OCI-LY7 (cell line): ENCODE data around the gene ACVR1B. TPM values are rescaled to one million over a fixed set of nuclear protein-coding genes. Genes with fewer than 3 reads are reported as not detected.

Source experiments
- BruUV-seq: library from RNA; stranded (reverse); fragments of 400-500 nt; replicated peaks from 2 replicates; lab custom pipeline; 2021; lab: Mats Ljungman, UMichigan
- CTCF ChIA-PET: fragments of 300-600 bp; sonication (Branson Sonifier 250); formaldehyde crosslinking; loops from one replicate; lab custom pipeline; 2022; ENCODE audit warnings: antibody characterized with exemption; ENCODE audit not compliant: unreplicated experiment; lab: Charles Lee
- POLR2A ChIA-PET: fragments of 300-600 bp; sonication (Branson Sonifier 250); formaldehyde crosslinking; loops from one replicate; lab custom pipeline; 2022; ENCODE audit warnings: antibody characterized with exemption; lab: Charles Lee
- DNase-seq: peaks from one replicate; pipeline ENCODE4 v3.0.0-alpha.2; 2015; ENCODE audit warnings: low spot score
- H2AFZ ChIP-seq: fragments of 200-600 bp; sonication (generic), shearing (Covaris generic); 2 replicates; pipeline ENCODE4 v1.6.1; 2014; ENCODE audit warnings: mild to moderate bottlenecking, antibody characterized with exemption, low read length, moderate library complexity
- H3K27ac ChIP-seq: fragments of 200-600 bp; sonication (generic); 2 replicates; pipeline ENCODE4 v1.5.1; 2014; ENCODE audit warnings: mixed run types, low read depth, mild to moderate bottlenecking, moderate library complexity, low read length, inconsistent platforms; ENCODE audit not compliant: poor library complexity, severe bottlenecking
- H3K36me3 ChIP-seq: fragments of 200-600 bp; sonication (generic); 2 replicates; pipeline ENCODE4 v1.6.1; 2014; ENCODE audit warnings: mild to moderate bottlenecking, antibody characterized with exemption, low read length, moderate library complexity, mixed read lengths; ENCODE audit not compliant: insufficient read depth
- H3K4me1 ChIP-seq: fragments of 200-600 bp; sonication (generic); 2 replicates; pipeline ENCODE4 v1.5.1; 2014; ENCODE audit warnings: mild to moderate bottlenecking, low read length; ENCODE audit not compliant: insufficient read depth, poor library complexity, severe bottlenecking
- H3K4me2 ChIP-seq: fragments of 200-600 bp; sonication (generic); 2 replicates; pipeline ENCODE4 v1.6.1; 2014; ENCODE audit warnings: mild to moderate bottlenecking, low read length
- H3K4me3 ChIP-seq: fragments of 200-600 bp; sonication (generic); 2 replicates; pipeline ENCODE4 v1.5.1; 2014; ENCODE audit warnings: mild to moderate bottlenecking, low read depth, low read length; ENCODE audit not compliant: poor library complexity, severe bottlenecking
- H3K79me2 ChIP-seq: fragments of 200-600 bp; sonication (generic); 2 replicates; pipeline ENCODE4 v1.6.1; 2016; ENCODE audit warnings: low read depth, mild to moderate bottlenecking, low read length, moderate library complexity, mixed read lengths; ENCODE audit not compliant: insufficient read depth
- H3K9me2 ChIP-seq: fragments of 200-600 bp; sonication (generic); 2 replicates; pipeline ENCODE4 v1.6.1; 2016; ENCODE audit warnings: mild to moderate bottlenecking, low read length, mixed read lengths; ENCODE audit not compliant: insufficient read depth
- H3K9me3 ChIP-seq: fragments of 200-600 bp; sonication (generic); 2 replicates; pipeline ENCODE4 v1.6.1; 2014; ENCODE audit warnings: mild to moderate bottlenecking, mixed run types, low read length, mixed read lengths
- H4K20me1 ChIP-seq: fragments of 200-600 bp; sonication (generic); 2 replicates; pipeline ENCODE4 v1.6.1; 2014; ENCODE audit warnings: mild to moderate bottlenecking, antibody characterized with exemption, low read length, moderate library complexity, mixed read lengths; ENCODE audit not compliant: insufficient read depth
- CTCF ChIP-seq: fragments of 200-600 bp; sonication (generic); conservative IDR thresholded peaks from 2 replicates; pipeline ENCODE4 v1.5.1; 2014; ENCODE audit warnings: mild to moderate bottlenecking, antibody characterized with exemption, low read length, moderate library complexity, mixed read lengths
- EZH2phosphoT487 ChIP-seq: fragments of 200-600 bp; sonication (generic); IDR thresholded peaks from 2 replicates; pipeline ENCODE4 v1.6.1; 2018; ENCODE audit warnings: low read depth, borderline replicate concordance, mild to moderate bottlenecking, mixed run types, antibody characterized with exemption, low read length, moderate library complexity, mixed read lengths
- intact Hi-C: fragments of 100-400 bp; cut with micrococcal nuclease; formaldehyde crosslinking; loops from one replicate; pipeline ENCODE4 v1.10.0; 2022; ENCODE audit not compliant: unreplicated experiment
- total RNA-seq, 2 experiments: library from RNA; depleted of rRNA in 1 of 2; stranded (reverse); fragments of >200 nt in 1 of 2; shearing (Covaris generic) in 1 of 2; gene quantifications; 2 replicates each; pipeline ENCODE4 v1.2.3, GENCODE V29; 2014 to 2022

The ACVR1B gene
- total RNA-seq, 2 experiments from 2014 or later = 4.1 to 6.8 TPM

GRCh38 chr12:51949342-51950030 lies 2.0 kb upstream of the ACVR1B start:
- POLR2A ChIA-PET = interaction anchor here (0.5 kb wide), 1 partner anchor 315 kb away, joined by 3 read pairs; no protein-coding TSS in a partner anchor
- Histone ChIP-seq H3K79me2 (no peaks in the 10 kb centered on the region), H3K27ac (no peak overlapping the region), H3K4me1 (peaks cover 18% of the 10 kb centered on the region), H4K20me1 (0 out of 2 replicates have a peak, but pooled peaks cover 4% of the 10 kb centered on the region), H3K36me3 (no peaks in the 10 kb centered on the region), H3K9me3 (peaks cover 8% of the 10 kb centered on the region), H2AFZ (no peak overlapping the region), H3K4me3 (no peak overlapping the region), H3K4me2 (no peak overlapping the region), H3K9me2 (no peaks in the 10 kb centered on the region)
- BruUV-seq = no TSS peak
- DNase-seq = no peak
- CTCF ChIA-PET = no interaction called here
- TF ChIP-seq EZH2phosphoT487 (no peak), CTCF (no peak)
- intact Hi-C loops = loop anchor here (2.0 kb wide), 1 partner anchor 359 kb away; the partner anchor contains the start of gene SCN8A

GRCh38 chr12:51950682-51951198 lies 759 bp upstream of the ACVR1B start:
- Histone ChIP-seq H3K9me2 (no peaks in the 10 kb centered on the region), H2AFZ (peak overlapping the region; percentile 85; the same call in 1 of the 2 replicates), H3K4me2 (peak overlapping the region; percentile 95), H3K4me1 (peaks cover 18% of the 10 kb centered on the region), H3K36me3 (no peaks in the 10 kb centered on the region), H3K4me3 (peak overlapping the region; percentile 68), H3K9me3 (no peaks in the 10 kb centered on the region), H3K27ac (no peak overlapping the region), H4K20me1 (0 out of 2 replicates have a peak, but pooled peaks cover 4% of the 10 kb centered on the region), H3K79me2 (no peaks in the 10 kb centered on the region)
- no peak for DNase-seq
- intact Hi-C loops = loop anchor here (2.0 kb wide), 1 partner anchor 360 kb away; the partner anchor contains the start of gene SCN8A
- ChIA-PET POLR2A (interaction anchor here (0.6 to 1.3 kb wide), 2 partner anchors 10 to 882 kb away, joined by 3 to 4 read pairs; no protein-coding TSS in a partner anchor), CTCF (no interaction called here)
- no TSS peak for BruUV-seq
- no peak for TF ChIP-seq EZH2phosphoT487

- H4K20me1 ChIP-seq = 0 out of 2 replicates have a peak, but pooled peaks cover 4% of the 10 kb centered on the region
- POLR2A ChIA-PET = interaction anchor here (1.3 kb wide), 1 partner anchor 9 kb away, joined by 4 read pairs; no protein-coding TSS in a partner anchor
- TF ChIP-seq CTCF (no peak), EZH2phosphoT487 (no peak)
- H3K4me2 ChIP-seq = peak overlapping the region; percentile 87
- no TSS peak for BruUV-seq
- H3K9me2 ChIP-seq = no peaks in the 10 kb centered on the region
- H3K4me1 ChIP-seq = peaks cover 18% of the 10 kb centered on the region
- peak overlapping the region; percentile 98 for H3K4me3 ChIP-seq
- no peak overlapping the region for H3K27ac ChIP-seq
- H3K9me3 ChIP-seq = no peaks in the 10 kb centered on the region
- H3K79me2 ChIP-seq = no peaks in the 10 kb centered on the region
- intact Hi-C loops = loop anchor here (2.0 kb wide), 1 partner anchor 361 kb away; the partner anchor contains the start of gene SCN8A
- CTCF ChIA-PET = no interaction called here
- peak overlapping the region; percentile 98 for H2AFZ ChIP-seq
- H3K36me3 ChIP-seq = no peaks in the 10 kb centered on the region
- peak; percentile 33 for DNase-seq
Measured at GRCh38 chr12:51951843-51952722, 584 bp downstream of the ACVR1B start.
